Keratinocyte (primary cell): Measurements from ENCODE around the gene BTBD6. TPM values are rescaled to one million over a fixed set of nuclear protein-coding genes. Genes with fewer than 3 reads are reported as not detected.
"Not testable (repeated sequence)": the region's sequence is repeated elsewhere in the genome, so short reads cannot be mapped to it uniquely, and the experiment has no call there.

Experiments used
- DNase-seq: peaks from one replicate; pipeline ENCODE4 v3.0.0-alpha.2; 2011; ENCODE audit warnings: low read depth, missing footprints, low spot score
- FAIRE-seq: peaks from 2 replicates; lab custom pipeline; 2011; peaks lifted over from hg19 to GRCh38; lab: Jason Lieb, UNC
- H2AFZ ChIP-seq: 2 replicates; pipeline ENCODE4 v1.6.0; 2012; ENCODE audit warnings: low read length, control low read depth, inconsistent platforms; ENCODE audit not compliant: control insufficient read depth
- H3K27ac ChIP-seq: 2 replicates; pipeline ENCODE4 v1.5.1; 2011; ENCODE audit warnings: low read length; ENCODE audit not compliant: control insufficient read depth, insufficient read depth
- H3K27me3 ChIP-seq: 3 replicates; pipeline ENCODE4 v1.6.0; 2011; ENCODE audit warnings: low read length; ENCODE audit not compliant: control insufficient read depth, insufficient read depth; ENCODE audit errors: extremely low read depth
- H3K36me3 ChIP-seq, 2 experiments: 2 replicates in 1 of 2; 3 replicates in 1 of 2; pipeline ENCODE4 v1.5.1; 2011; ENCODE audit warnings: low read length in 2 of 2, mild to moderate bottlenecking in 1 of 2; ENCODE audit not compliant: control insufficient read depth in 2 of 2, insufficient read depth in 2 of 2; ENCODE audit errors: extremely low read depth in 1 of 2
- H3K4me1 ChIP-seq: 3 replicates; pipeline ENCODE4 v1.5.1; 2011; ENCODE audit warnings: low read length; ENCODE audit not compliant: control insufficient read depth, insufficient read depth; ENCODE audit errors: extremely low read depth
- H3K4me2 ChIP-seq: 3 replicates; pipeline ENCODE4 v1.6.0; 2011; ENCODE audit warnings: low read depth, low read length; ENCODE audit not compliant: control insufficient read depth, insufficient read depth; ENCODE audit errors: extremely low read depth
- H3K4me3 ChIP-seq, 3 experiments: fragments of 200-600 bp in 1 of 3; sonication (generic) in 1 of 3; 2 replicates in 2 of 3; 3 replicates in 1 of 3; pipeline ENCODE4 v1.5.1; 2011 to 2016; ENCODE audit warnings: low read length in 3 of 3, mild to moderate bottlenecking in 3 of 3, control low read depth in 2 of 3, inconsistent platforms in 1 of 3, low read depth in 1 of 3, mixed read lengths in 1 of 3, mixed run types in 1 of 3, moderate library complexity in 1 of 3; ENCODE audit not compliant: control insufficient read depth in 2 of 3, insufficient read depth in 2 of 3; ENCODE audit errors: extremely low read depth in 1 of 3
- H3K79me2 ChIP-seq: 2 replicates; pipeline ENCODE4 v1.6.0; 2012; ENCODE audit warnings: low read length; ENCODE audit not compliant: control insufficient read depth, insufficient read depth
- H3K9ac ChIP-seq: 3 replicates; pipeline ENCODE4 v1.6.0; 2011; ENCODE audit warnings: low read length; ENCODE audit not compliant: control insufficient read depth, insufficient read depth; ENCODE audit errors: extremely low read depth
- H3K9me1 ChIP-seq: 3 replicates; pipeline ENCODE4 v1.6.0; 2011; ENCODE audit warnings: low read length; ENCODE audit not compliant: control insufficient read depth, insufficient read depth; ENCODE audit errors: extremely low read depth
- H3K9me3 ChIP-seq: 2 replicates; pipeline ENCODE4 v1.5.1; 2012; ENCODE audit warnings: low read depth, low read length; ENCODE audit not compliant: control insufficient read depth
- H4K20me1 ChIP-seq: 3 replicates; pipeline ENCODE4 v1.6.0; 2011; ENCODE audit warnings: low read length; ENCODE audit not compliant: control insufficient read depth, insufficient read depth; ENCODE audit errors: extremely low read depth
- CTCF ChIP-seq, 3 experiments: IDR thresholded peaks in 1 of 3; conservative IDR thresholded peaks in 1 of 3; optimal IDR thresholded peaks in 1 of 3; 2 replicates in 2 of 3; 3 replicates in 1 of 3; pipeline versions ENCODE3 to v1.5.1; 2011; ENCODE audit warnings: low read length in 3 of 3, mild to moderate bottlenecking in 3 of 3, moderate library complexity in 2 of 3, control low read depth in 1 of 3, inconsistent platforms in 1 of 3; ENCODE audit not compliant: insufficient read depth in 2 of 3; ENCODE audit errors: extremely low read depth in 1 of 3
- EZH2 ChIP-seq: IDR thresholded peaks from one replicate; pipeline ENCODE4 v1.6.1; 2012; ENCODE audit warnings: inconsistent platforms, mild to moderate bottlenecking, low read length, moderate library complexity
- dilution Hi-C: fragments of 300-500 bp; cut with MboI; formaldehyde crosslinking; loops from one replicate; pipeline ENCODE4 v1.7.0; 2020; ENCODE audit warnings: low sequenced_read_pairs; ENCODE audit not compliant: extremely low pct_ligation_motif_present
- polyA plus RNA-seq, 5 experiments: library from polyadenylated mRNA; depleted of rRNA in 3 of 5; stranded (reverse) in 3 of 5; stranded (forward) in 1 of 5; unstranded in 1 of 5; fragments of >200 nt; gene quantifications; 1 replicate in 1 of 5; 2 replicates in 3 of 5; 3 replicates in 1 of 5; pipeline versions ENCODE4 v1.2.1 to v1.2.3, GENCODE V29; 2011 to 2012; ENCODE audit warnings: missing spikeins in 2 of 5, low read depth in 1 of 5, low replicate concordance in 1 of 5

BTBD6 gene
- polyA plus RNA-seq, 1 donor (not counting 4 experiments of a cell fraction or from before 2014, with no cell fraction given) = 22.2 TPM

GRCh38 chr14:105287249-105288102 lies 39.1 kb downstream of the BTBD6 start:
- H4K20me1 ChIP-seq = no peaks in the 10 kb centered on the region
- dilution Hi-C loops = no loop called here
- no peaks in the 10 kb centered on the region for H3K4me1 ChIP-seq
- no peak overlapping the region for H3K27ac ChIP-seq
- H3K9me1 ChIP-seq = no peaks in the 10 kb centered on the region
- no peaks in the 10 kb centered on the region for H3K9me3 ChIP-seq
- no peak for FAIRE-seq
- peaks cover 0 to 6% of the 10 kb centered on the region in 2 experiments for H3K36me3 ChIP-seq
- no peaks in the 10 kb centered on the region for H3K27me3 ChIP-seq
- H3K9ac ChIP-seq = no peak overlapping the region
- no peak overlapping the region for H3K4me2 ChIP-seq
- peaks cover 34% of the 10 kb centered on the region for H3K79me2 ChIP-seq
- TF ChIP-seq CTCF (optimal IDR thresholded peaks at IDR 0.05 in 1 of 3, IDR thresholded peaks at IDR 0.05 in 1 of 3, conservative IDR thresholded peaks at IDR 0.05 in 1 of 3; ENCODE audit: extremely low read depth in 1 of 3, insufficient read depth in 2 of 3, low read length in 3 of 3) = no peak
- no peak for TF ChIP-seq EZH2
- no peak overlapping the region for H2AFZ ChIP-seq
- no peak overlapping the region for H3K4me3 ChIP-seq
- DNase-seq = no peak

- peaks cover 41% of the 10 kb centered on the region for H3K79me2 ChIP-seq
- H4K20me1 ChIP-seq, DNase-seq, H2AFZ ChIP-seq, H3K9me3 ChIP-seq, dilution Hi-C loops, H3K9me1 ChIP-seq, FAIRE-seq, H3K4me1 ChIP-seq, H3K9ac ChIP-seq, H3K4me3 ChIP-seq, H3K4me2 ChIP-seq, H3K27ac ChIP-seq, H3K27me3 ChIP-seq, H3K36me3 ChIP-seq: not testable (repeated sequence)
Observed at GRCh38 chr14:105288936-105289335, 40.6 kb downstream of the BTBD6 start.
